Measurements from ENCODE around the gene MUC5B.
"Not testable (repeated sequence)": the region's sequence is repeated elsewhere in the genome, so short reads cannot be mapped to it uniquely, and the experiment has no call there.

MUC5B gene

GRCh38 chr11:1189816-1190215 lies 33.0 kb upstream of the MUC5B start:
- DNase-seq (ENCODE audit: low spot score) = not testable (repeated sequence)

- DNase-seq (ENCODE audit: low spot score) = not testable (repeated sequence)
Measured at GRCh38 chr11:1191786-1192470, 30.9 kb upstream of the MUC5B start.

- no peak for DNase-seq (ENCODE audit: low spot score)
Measured at GRCh38 chr11:1192741-1193325, 30.0 kb upstream of the MUC5B start.

- no peak for DNase-seq (ENCODE audit: low spot score)
Measured at GRCh38 chr11:1193326-1194230, 29.3 kb upstream of the MUC5B start.

GRCh38 chr11:1194231-1194976 lies 28.5 kb upstream of the MUC5B start:
- DNase-seq (ENCODE audit: low spot score) = no peak

- no peak for DNase-seq (ENCODE audit: low spot score)
Measured at GRCh38 chr11:1194977-1195681, 27.7 kb upstream of the MUC5B start.

GRCh38 chr11:1195682-1196515 lies 27.0 kb upstream of the MUC5B start:
- no peak for DNase-seq (ENCODE audit: low spot score)

- no peak for DNase-seq (ENCODE audit: low spot score)
Measured at GRCh38 chr11:1196516-1197391, 26.1 kb upstream of the MUC5B start.

GRCh38 chr11:1197431-1197885 lies 25.4 kb upstream of the MUC5B start:
- DNase-seq (ENCODE audit: low spot score) = no peak

- no peak for DNase-seq (ENCODE audit: low spot score)
Measured at GRCh38 chr11:1197886-1198560, 24.8 kb upstream of the MUC5B start.

- no peak for DNase-seq (ENCODE audit: low spot score)
Measured at GRCh38 chr11:1198561-1199240, 24.2 kb upstream of the MUC5B start.

- no peak for DNase-seq (ENCODE audit: low spot score)
Measured at GRCh38 chr11:1199241-1199750, 23.6 kb upstream of the MUC5B start.

- no peak for DNase-seq (ENCODE audit: low spot score)
Measured at GRCh38 chr11:1199751-1200610, 22.9 kb upstream of the MUC5B start.

- DNase-seq (ENCODE audit: low spot score) = no peak
Measured at GRCh38 chr11:1200611-1201191, 22.2 kb upstream of the MUC5B start.

- no peak for DNase-seq (ENCODE audit: low spot score)
Measured at GRCh38 chr11:1201395-1202153, 21.3 kb upstream of the MUC5B start.
